A549 treated with CORT108297 at 1 μM for 4 hours (cell line): ENCODE results near the gene ERAP2. TPM values are rescaled to one million over a fixed set of nuclear protein-coding genes. Genes with fewer than 3 reads are reported as not detected.

ENCODE experiments used
- total RNA-seq: library from RNA; stranded (reverse); fragments of 200-300 nt; extraction: Qiagen RNA extraction; gene quantifications from 5 replicates; pipeline ENCODE4 v1.2.3, GENCODE V29; 2022

The ERAP2 gene
- 1.0 to 1.4 TPM (median 1.2 TPM) in 5 replicates for total RNA-seq

DNA sequence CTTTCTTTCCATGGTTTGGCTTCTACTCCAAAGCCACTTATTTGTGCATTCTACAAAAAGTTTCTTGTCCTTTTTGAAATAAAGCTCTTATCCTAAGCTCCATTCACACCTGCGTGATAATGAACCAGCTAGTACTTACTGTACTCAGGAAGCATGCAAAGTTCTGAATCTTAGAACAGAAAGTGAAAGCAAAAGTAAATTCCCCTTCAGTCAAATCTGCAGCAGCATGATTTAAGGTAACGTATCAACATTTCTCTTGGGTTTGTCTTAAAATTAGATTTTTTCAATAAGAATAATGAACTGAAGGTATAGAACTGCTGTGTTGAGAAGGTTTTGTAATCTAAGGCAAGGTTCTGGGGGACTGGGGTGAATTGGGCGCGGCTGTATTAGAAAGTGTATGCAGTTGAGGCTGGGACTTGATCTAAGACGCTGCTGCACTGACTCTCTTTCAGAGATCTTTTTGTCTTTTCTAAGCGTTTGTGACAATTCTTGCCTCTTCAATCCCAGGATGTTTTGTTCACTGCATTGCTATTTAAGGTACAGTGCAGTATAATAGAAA, at the start of gene ERAP2:
TSS of gene ERAP2 (plus strand) at position 209 of the 559 bp plus-strand sequence. CDS start 3,186 bp downstream, outside the sequence.

GRCh38 chr5:96935559-96936430, 59.5 kb downstream of the ERAP2 start, which contains the start of gene LNPEP:
Gene LNPEP, plus strand, starts transcription at chr5:96936080. Its CDS starts 76 bp downstream, at chr5:96936156.

Other genes with a start within 250 kb of the ERAP2 start
- gene CAST, start 214.1 kb upstream of the ERAP2 start, total RNA-seq: 134 to 199 TPM (median 174 TPM) in 5 replicates
- gene ERAP1, start 68.6 kb upstream of the ERAP2 start, total RNA-seq: 6.5 to 10.9 TPM (median 8.7 TPM) in 5 replicates
- 5.8 to 8.7 TPM (median 7.5 TPM) in 5 replicates for gene LNPEP, start 59.6 kb downstream of the ERAP2 start, total RNA-seq